DMS153 treated with DMSO at 0.1 percent for 48 hours (cell line): ENCODE data around the gene RHBDL1.

Experiments used
- DNase-seq: peaks from one replicate; lab custom pipeline; 2025; ENCODE audit not compliant: unreplicated experiment; lab: John Stamatoyannopoulos, UW

The RHBDL1 gene

GRCh38 chr16:674968-675883, at the start of gene RHBDL1:
Gene RHBDL1, plus strand, starts transcription at chr16:675671. Its CDS starts 120 bp downstream, at chr16:675791.
- DNase-seq = no peak

GRCh38 chr16:625977-626765, 49.3 kb upstream of the RHBDL1 start:
- no peak for DNase-seq

DNA sequence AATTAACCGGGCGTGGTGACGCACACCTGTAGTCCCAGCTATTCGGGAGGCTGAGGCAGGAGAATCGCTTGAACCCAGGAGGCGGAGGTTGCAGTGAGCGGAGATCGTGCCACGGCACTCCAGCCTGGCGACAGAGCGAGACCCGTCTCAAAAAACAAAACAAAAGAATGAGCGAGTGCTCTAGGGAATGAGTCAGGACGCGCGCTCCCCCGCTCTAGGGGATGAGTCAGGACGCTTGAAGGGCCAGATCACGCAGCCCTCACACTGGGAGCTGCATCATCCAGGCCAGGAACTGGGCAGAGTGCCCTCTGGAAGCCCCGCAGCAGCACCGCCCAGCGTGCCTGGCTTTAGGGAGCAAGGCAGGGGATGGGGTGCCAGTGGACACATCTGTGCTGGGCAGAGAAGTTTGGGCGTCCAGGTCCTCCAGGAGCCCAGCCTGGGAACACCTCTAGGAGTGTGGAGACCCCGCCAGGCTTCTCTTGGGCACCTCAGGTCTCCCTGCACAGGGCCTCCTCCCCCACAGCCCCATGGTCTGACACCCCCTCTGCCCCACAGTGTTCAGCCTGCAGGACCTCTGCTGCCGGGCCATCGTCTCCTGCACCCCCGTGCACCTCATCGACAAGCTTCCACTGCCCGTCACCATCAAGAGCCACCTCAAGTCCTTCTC, 48.6 kb upstream of the RHBDL1 start:
- no peak for DNase-seq

- DNase-seq = peak; percentile 67
Measured at GRCh38 chr16:627454-628239, 47.8 kb upstream of the RHBDL1 start.

DNA sequence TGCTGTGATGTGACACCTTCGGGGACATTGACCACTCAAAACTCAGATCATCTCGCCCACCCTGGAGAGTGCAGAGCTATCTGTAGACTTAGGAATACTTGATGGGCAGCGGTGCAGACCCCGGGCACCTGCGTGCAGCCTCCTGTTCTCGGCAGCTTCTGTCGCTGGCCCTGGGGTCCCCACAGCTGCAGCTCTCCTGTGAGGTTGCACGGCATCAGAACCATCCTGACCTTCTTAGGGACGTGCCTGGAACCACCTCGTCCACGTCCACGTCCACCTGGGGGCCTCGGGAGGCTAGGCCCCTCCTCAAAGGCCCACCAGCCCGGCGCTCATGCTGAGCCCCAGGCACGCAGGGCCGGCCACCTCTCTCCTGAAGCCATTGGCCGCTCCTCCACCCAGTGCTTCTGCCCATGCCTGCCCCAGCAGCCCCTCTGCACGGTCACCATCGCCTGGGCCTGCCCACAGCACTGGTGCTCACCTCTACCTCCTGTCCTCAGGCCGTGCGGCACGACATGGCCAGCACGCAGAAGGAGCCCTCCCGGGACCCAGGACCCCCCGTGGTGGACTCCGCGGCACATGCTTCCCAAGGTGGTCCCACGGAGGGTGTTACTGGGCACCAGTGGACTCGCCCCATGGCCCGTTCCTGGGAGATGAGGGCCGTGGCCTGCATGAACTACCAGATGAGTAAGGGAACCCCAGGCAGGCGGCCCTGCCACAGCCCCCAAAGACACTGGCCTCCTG, 47.0 kb upstream of the RHBDL1 start:
- DNase-seq = no peak

DNA sequence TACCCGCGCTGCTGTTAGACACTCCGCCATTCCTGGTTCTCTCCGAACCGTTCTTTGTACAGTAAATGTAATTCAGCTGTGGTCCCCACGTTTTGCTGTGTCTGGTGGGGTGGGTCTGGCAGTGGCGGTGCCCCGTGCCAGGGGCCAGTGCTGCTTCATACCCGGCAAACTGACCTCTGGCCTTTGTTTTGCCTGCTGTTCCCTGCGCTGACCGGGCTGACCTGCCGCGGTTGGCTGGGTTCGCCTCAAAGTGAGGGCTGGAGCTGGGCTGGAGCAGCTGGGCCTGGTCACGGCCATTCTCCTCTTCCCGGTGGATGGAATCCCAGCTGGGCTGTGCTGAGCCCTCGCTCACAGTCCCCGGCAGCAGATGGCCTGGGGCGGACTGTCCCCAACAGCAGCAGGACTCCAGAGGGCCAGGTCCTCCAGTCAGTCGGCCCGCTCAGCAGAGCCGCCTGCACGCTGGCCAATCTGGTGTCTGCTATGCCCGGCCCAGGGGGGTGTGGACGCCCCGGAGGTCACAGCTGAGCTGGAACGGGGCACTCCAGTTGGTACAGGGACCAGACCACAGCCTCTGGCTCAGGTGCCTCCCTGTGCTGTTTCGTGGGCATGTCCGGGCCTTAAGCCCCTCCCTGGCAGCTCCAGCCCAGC, 46.2 kb upstream of the RHBDL1 start:
- DNase-seq = no peak

- DNase-seq = no peak
Measured at GRCh38 chr16:629833-630248, 45.6 kb upstream of the RHBDL1 start.

- DNase-seq = no peak
Measured at GRCh38 chr16:630249-630814, 45.1 kb upstream of the RHBDL1 start.

DNA sequence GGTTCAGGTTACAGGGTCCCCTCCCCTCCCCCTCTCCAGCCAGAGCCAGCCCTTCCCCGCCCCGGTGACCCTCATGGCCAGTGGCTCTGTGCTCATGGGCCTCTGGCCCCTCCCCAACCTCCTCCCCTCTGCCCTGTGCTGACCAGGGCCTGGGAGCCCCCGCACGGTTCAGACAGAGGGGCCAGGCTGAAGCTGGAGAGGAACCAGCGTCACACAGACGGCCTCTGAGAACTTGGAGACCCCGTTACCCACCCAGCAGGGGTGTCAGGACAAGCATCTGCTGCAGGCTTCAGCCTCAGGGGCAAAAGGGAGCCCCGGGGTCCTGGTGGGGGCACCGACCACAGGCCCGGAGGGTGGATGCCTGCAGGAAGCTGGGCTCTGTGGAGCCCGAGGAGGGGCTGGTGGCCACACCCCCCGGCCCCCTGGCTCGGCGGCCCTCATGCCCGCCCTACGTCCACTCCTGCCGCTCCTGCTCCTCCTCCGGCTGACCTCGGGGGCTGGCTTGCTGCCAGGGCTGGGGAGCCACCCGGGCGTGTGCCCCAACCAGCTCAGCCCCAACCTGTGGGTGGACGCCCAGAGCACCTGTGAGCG, 44.6 kb upstream of the RHBDL1 start, which contains the start of gene WFIKKN1:
WFIKKN1 (plus strand) TSS at position 171 of the 591 bp plus-strand sequence; CDS start at position 440, 269 bp downstream.
- DNase-seq = no peak

DNA sequence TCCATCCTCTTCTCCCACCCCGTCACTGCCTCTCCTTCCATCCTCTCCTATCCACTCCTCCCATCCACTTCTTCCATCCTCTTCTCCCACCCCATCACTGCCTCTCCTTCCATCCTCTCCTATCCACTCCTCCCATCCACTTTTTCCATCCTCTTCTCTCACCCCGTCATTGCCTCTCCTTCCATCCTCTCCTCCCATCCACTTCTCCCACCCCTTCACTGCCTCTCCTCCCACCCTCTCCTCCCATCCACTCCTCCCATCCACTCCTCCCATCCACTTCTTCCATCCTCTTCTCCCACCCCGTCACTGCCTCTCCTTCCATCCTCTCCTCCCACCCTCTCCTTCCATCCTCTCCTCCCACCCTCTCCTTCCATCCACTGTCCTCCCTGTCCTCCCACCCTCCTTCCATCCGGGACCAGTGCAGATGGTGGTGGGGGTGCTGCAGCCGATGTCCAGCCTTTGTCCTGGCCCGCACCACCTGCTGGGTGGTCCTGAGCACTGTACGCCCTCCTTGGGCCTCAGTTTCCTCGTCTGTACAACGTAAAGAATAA, 43.6 kb upstream of the RHBDL1 start:
- no peak for DNase-seq

DNA sequence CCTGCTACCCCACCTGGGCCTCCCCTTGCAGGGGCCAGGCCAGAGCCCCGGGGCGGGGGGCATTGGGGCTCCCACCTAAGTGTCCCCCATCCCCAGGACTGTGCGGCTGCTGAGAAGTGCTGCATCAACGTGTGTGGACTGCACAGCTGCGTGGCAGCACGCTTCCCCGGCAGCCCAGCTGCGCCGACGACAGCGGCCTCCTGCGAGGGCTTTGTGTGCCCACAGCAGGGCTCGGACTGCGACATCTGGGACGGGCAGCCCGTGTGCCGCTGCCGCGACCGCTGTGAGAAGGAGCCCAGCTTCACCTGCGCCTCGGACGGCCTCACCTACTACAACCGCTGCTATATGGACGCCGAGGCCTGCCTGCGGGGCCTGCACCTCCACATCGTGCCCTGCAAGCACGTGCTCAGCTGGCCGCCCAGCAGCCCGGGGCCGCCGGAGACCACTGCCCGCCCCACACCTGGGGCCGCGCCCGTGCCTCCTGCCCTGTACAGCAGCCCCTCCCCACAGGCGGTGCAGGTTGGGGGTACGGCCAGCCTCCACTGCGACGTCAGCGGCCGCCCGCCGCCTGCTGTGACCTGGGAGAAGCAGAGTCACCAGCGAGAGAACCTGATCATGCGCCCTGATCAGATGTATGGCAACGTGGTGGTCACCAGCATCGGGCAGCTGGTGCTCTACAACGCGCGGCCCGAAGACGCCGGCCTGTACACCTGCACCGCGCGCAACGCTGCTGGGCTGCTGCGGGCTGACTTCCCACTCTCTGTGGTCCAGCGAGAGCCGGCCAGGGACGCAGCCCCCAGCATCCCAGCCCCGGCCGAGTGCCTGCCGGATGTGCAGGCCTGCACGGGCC, 42.8 kb upstream of the RHBDL1 start:
- DNase-seq = no peak

GRCh38 chr16:633336-634050, 42.0 kb upstream of the RHBDL1 start:
- DNase-seq = no peak

- DNase-seq = no peak
Measured at GRCh38 chr16:634051-634670, 41.3 kb upstream of the RHBDL1 start.

DNA sequence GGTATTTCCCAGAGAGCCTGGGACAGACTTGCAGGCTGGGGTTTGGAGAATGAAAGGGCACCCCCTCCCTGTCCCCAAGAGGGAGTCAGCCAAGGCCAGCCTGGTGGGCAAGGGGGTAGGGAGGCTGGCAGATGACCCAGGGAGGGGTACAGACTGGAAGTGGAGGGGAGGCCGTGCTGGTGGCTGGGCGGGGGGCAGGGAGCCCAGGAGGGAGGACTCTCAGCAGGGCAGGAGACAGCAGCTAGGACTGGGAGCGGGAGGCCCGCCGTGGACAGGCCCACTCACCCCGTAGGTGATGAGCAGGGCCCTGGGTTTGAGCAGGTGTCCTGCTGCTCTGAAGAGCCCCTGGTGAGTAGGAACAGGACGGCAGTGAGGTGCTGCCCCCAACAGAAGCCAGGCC, 40.5 kb upstream of the RHBDL1 start:
- DNase-seq = no peak

DNA sequence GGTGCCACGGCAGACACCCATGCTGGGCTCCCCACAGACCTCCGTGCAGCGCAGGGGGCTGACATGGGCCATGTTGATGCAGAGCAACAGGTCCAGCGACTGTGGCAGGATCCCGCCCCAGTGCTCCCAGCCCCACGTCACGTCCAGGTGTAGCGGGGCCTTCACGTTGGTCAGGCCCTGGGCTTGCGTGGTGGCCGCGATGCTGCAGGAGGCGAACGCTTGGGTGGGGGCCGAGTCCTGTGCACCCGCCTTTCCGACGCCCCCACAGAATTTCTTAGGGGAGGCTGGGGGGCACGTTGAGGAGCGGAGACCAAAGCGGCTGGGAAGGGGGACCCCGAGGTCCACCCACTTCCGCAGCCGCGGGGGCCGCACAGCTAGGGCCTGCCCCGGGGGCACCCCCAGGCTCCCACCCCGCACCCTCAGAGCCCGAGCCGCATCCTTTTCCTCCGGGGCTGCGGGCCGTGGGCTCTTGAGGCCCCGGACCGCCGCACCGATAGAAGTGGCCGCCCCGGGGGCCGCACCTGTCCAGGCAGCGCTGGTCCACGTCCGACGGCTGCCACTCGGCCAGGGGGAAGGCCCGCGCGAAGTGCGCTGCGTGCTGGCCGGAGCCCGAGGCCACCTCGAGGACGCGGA, 39.8 kb upstream of the RHBDL1 start:
- no peak for DNase-seq
